HepG2 (cell line): ENCODE data around the gene UNC5C. TPM values are rescaled to one million over a fixed set of nuclear protein-coding genes. Genes with fewer than 3 reads are reported as not detected.

Source experiments
- ATAC-seq: fragments of 200-7000 bp; cut with Tn5 transposase; 3 replicates; pipeline ENCODE4 v1.9.1; 2020; ENCODE audit warnings: mild to moderate bottlenecking, moderate library complexity
- BruUV-seq: library from RNA; stranded (reverse); fragments of 400-500 nt; replicated peaks from 2 replicates; lab custom pipeline; 2021; lab: Mats Ljungman, UMichigan
- CTCF ChIA-PET: fragments of 300-600 bp; formaldehyde crosslinking; extraction: SDS; loops from one replicate; lab custom pipeline; 2021; ENCODE audit warnings: low total read pairs, inconsistent platforms, low intra/inter-chr PET ratio; lab: Yijun Ruan, JAX
- POLR2A ChIA-PET: fragments of 350-600 bp; sonication (Branson Sonifier 250); formaldehyde crosslinking; loops from one replicate; lab custom pipeline; 2020; ENCODE audit warnings: antibody characterized with exemption, inconsistent platforms; lab: Yijun Ruan, JAX
- DNase-seq: peaks from one replicate; pipeline ENCODE4 v3.0.0-alpha.2; 2015; ENCODE audit warnings: low spot score
- FAIRE-seq: peaks from 3 replicates; lab custom pipeline; 2011; peaks lifted over from hg19 to GRCh38; lab: Jason Lieb, UNC
- H2AFZ ChIP-seq: one replicate; pipeline ENCODE4 v1.6.1; 2011; ENCODE audit warnings: low read length, inconsistent platforms
- H3K27ac ChIP-seq: fragments of 300-600 bp; 3 replicates; pipeline ENCODE4 v1.8.0; 2011; ENCODE audit warnings: mixed run types, mild to moderate bottlenecking, mixed read lengths, low read length, inconsistent platforms; ENCODE audit not compliant: insufficient read depth; ENCODE audit errors: extremely low read length
- H3K27me3 ChIP-seq, 2 experiments: fragments of 200-600 bp in 1 of 2; 2 replicates in 1 of 2; 3 replicates in 1 of 2; pipeline versions ENCODE4 v1.6.0 to v1.8.0; 2011; ENCODE audit warnings: low read length in 2 of 2, mild to moderate bottlenecking in 2 of 2, moderate library complexity in 2 of 2, inconsistent platforms in 1 of 2; ENCODE audit not compliant: insufficient read depth in 2 of 2, control insufficient read depth in 1 of 2
- H3K36me3 ChIP-seq, 2 experiments: fragments of 200-600 bp in 1 of 2; replicated peaks in 1 of 2; 2 replicates in 1 of 2; 3 replicates in 1 of 2; pipeline versions ENCODE4 v1.5.1 to v1.8.0; 2011; ENCODE audit warnings: low read length in 2 of 2, inconsistent platforms in 1 of 2; ENCODE audit not compliant: insufficient read depth in 2 of 2, control insufficient read depth in 1 of 2
- H3K4me1 ChIP-seq: 2 replicates; pipeline ENCODE4 v1.5.1; 2012; ENCODE audit warnings: low read length, inconsistent platforms; ENCODE audit not compliant: insufficient read depth
- H3K4me2 ChIP-seq: 2 replicates; pipeline ENCODE4 v1.6.0; 2011; ENCODE audit warnings: low read depth, low read length, inconsistent platforms
- H3K4me3 ChIP-seq, 3 experiments: fragments of 200-600 bp in 1 of 3; sonication (generic), shearing (Covaris generic) in 1 of 3; replicated peaks in 1 of 3; 2 replicates each; pipeline ENCODE4 v1.5.1; 2011 to 2016; ENCODE audit warnings: low read length in 3 of 3, inconsistent platforms in 2 of 3, low read depth in 2 of 3, mild to moderate bottlenecking in 2 of 3, control low read depth in 1 of 3, mixed read lengths in 1 of 3; ENCODE audit not compliant: insufficient read depth in 1 of 3
- H3K79me2 ChIP-seq: one replicate; pipeline ENCODE4 v1.6.1; 2011; ENCODE audit warnings: low read length, inconsistent platforms; ENCODE audit not compliant: insufficient read depth
- H3K9ac ChIP-seq: 2 replicates; pipeline ENCODE4 v1.6.0; 2011; ENCODE audit warnings: mild to moderate bottlenecking, low read depth, low read length, inconsistent platforms; ENCODE audit not compliant: insufficient read depth
- H3K9me3 ChIP-seq: 2 replicates; pipeline ENCODE4 v1.5.1; 2012; ENCODE audit warnings: mild to moderate bottlenecking, low read length
- H4K20me1 ChIP-seq: 2 replicates; pipeline ENCODE4 v1.6.0; 2011; ENCODE audit warnings: inconsistent platforms, mild to moderate bottlenecking, low read length, moderate library complexity; ENCODE audit not compliant: insufficient read depth
- NAIF1 ChIP-seq: sonication (generic); formaldehyde crosslinking; IDR thresholded peaks from 2 replicates; pipeline ENCODE4 v1.5.0; 2020; ENCODE audit warnings: mild to moderate bottlenecking, missing genetic modification reagents, borderline replicate concordance
- PHF8 ChIP-seq: sonication (generic); formaldehyde crosslinking; IDR thresholded peaks from 2 replicates; pipeline ENCODE4 v1.5.0; 2020; ENCODE audit warnings: missing genetic modification reagents
- POLR2AphosphoS2 ChIP-seq: IDR thresholded peaks from 2 replicates; pipeline ENCODE4 v1.6.1; 2011; ENCODE audit warnings: low read depth, low read length, improper control_type of control experiment
- SALL1 ChIP-seq: sonication (generic); formaldehyde crosslinking; IDR thresholded peaks from 2 replicates; pipeline ENCODE4 v1.8.0; 2022; ENCODE audit warnings: mild to moderate bottlenecking, missing genetic modification reagents
- SALL2 ChIP-seq: sonication (generic); formaldehyde crosslinking; IDR thresholded peaks from 2 replicates; pipeline ENCODE4 v1.8.1; 2023; ENCODE audit warnings: mild to moderate bottlenecking, missing genetic modification reagents, inconsistent platforms
- SNRNP70 ChIP-seq: fragments of 200-400 bp; formaldehyde crosslinking; IDR thresholded peaks from 2 replicates; pipeline ENCODE4 v1.6.1; 2017; ENCODE audit warnings: mild to moderate bottlenecking, low read depth, low read length, moderate library complexity
- ZNF224 ChIP-seq: sonication (generic); formaldehyde crosslinking; IDR thresholded peaks from 2 replicates; pipeline ENCODE4 v1.5.0; 2020; ENCODE audit warnings: mild to moderate bottlenecking, missing genetic modification reagents
- ZNF44 ChIP-seq: sonication (generic); formaldehyde crosslinking; IDR thresholded peaks from 2 replicates; pipeline ENCODE4 v1.5.1; 2020; ENCODE audit warnings: mild to moderate bottlenecking, missing genetic modification reagents
- ZNF709 ChIP-seq: sonication (generic); formaldehyde crosslinking; IDR thresholded peaks from 2 replicates; pipeline ENCODE4 v1.5.0; 2020; ENCODE audit warnings: mild to moderate bottlenecking, missing genetic modification reagents
- WGBS: methylation state at CpG from one replicate; pipeline ENCODE4 v1.1.6; 2017; ENCODE audit warnings: low lambda C conversion rate; 5-methylcytosine and 5-hydroxymethylcytosine counted together
- in situ Hi-C: cut with HindIII; loops from 2 replicates; pipeline ENCODE4 v1.10.0; 2017; ENCODE audit warnings: low pct_unique_long_range_greater_than_20kb; ENCODE audit not compliant: extremely low pct_ligation_motif_present
- intact Hi-C: fragments of 100-400 bp; cut with micrococcal nuclease; formaldehyde crosslinking; loops from one replicate; pipeline ENCODE4 v1.10.0; 2022; ENCODE audit not compliant: unreplicated experiment
- polyA plus RNA-seq, 8 experiments: library from polyadenylated mRNA; depleted of rRNA in 3 of 8; stranded (reverse) in 7 of 8; unstranded in 1 of 8; fragments of >200 nt; fragmentation: Illumina TruSeq in 4 of 8; extraction: Trizol in 4 of 8; gene quantifications; 2 replicates each; pipeline versions ENCODE4 v1.2.1 to v1.2.3, GENCODE V29; 2011 to 2016; ENCODE audit warnings: low read depth in 4 of 8, missing spikeins in 1 of 8, mixed read lengths in 1 of 8; ENCODE audit not compliant: insufficient read depth in 1 of 8
- total RNA-seq, 5 experiments: library from RNA; depleted of rRNA; stranded (reverse); fragments of >200 nt; fragmentation: Illumina TruSeq; extraction: Trizol; gene quantifications; 2 replicates each; pipeline ENCODE4 v1.2.3, GENCODE V29; 2016; ENCODE audit warnings: low read depth in 1 of 5
- TF ChIP-seq, protein P1 (sequence below): sonication (generic); formaldehyde crosslinking; conservative IDR thresholded peaks from 2 replicates; pipeline ENCODE4 v1.8.0; 2022; ENCODE audit warnings: missing genetic modification reagents

UNC5C gene
- total and polyA plus RNA-seq, 2 of the 13 experiments (the other 11 are each of a cell fraction or from before 2014, with no cell fraction given), result not detected

DNA sequence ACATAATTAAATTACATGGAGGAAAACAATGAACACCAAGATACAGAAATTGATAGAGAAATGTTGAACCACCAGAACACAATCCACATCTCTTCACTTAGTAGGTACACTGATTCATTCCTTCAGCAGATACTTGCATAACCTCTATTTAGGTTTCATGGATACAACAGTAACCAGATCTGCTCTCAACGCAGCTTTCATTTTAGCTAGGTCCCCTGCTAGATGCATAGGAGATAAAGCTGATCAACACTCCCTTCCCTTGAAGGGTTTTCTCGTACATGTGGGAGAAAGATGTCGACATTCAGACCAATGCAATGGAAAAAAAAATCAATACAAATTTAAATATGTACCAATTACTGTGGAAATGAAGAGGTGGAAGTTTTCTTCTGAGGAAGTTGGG, 37.3 kb downstream of the UNC5C start:
- Histone ChIP-seq H3K9ac (no peak overlapping the region), H3K9me3 (no peaks in the 10 kb centered on the region), H3K36me3 (no peaks in the 10 kb centered on the region), H3K4me3 (no peak overlapping the region), H3K27ac (no peak overlapping the region), H3K79me2 (no peaks in the 10 kb centered on the region), H3K27me3 (no peaks in the 10 kb centered on the region), H3K4me1 (no peaks in the 10 kb centered on the region), H2AFZ (no peak overlapping the region), H3K4me2 (no peak overlapping the region), H4K20me1 (no peaks in the 10 kb centered on the region)
- 32% methylated on average over 3 of the region's 3 CpGs for WGBS
- ChIA-PET CTCF (no interaction called here), POLR2A (no interaction called here)
- in situ Hi-C loops (no loop called here), intact Hi-C loops (loop anchor here (5.0 kb wide), 1 partner anchor 344 kb away; no protein-coding TSS in a partner anchor)
- TF ChIP-seq SALL1 (CRISPR knock-in tag) (no peak), NAIF1 (CRISPR knock-in tag) (no peak), ZNF44 (CRISPR knock-in tag) (no peak), POLR2AphosphoS2 (no peak), SALL2 (CRISPR knock-in tag) (no peak), PHF8 (no peak), SNRNP70 (no peak), ZNF709 (CRISPR knock-in tag) (no peak), ZNF224 (CRISPR knock-in tag) (no peak)
- TF ChIP-seq, protein P1, sequence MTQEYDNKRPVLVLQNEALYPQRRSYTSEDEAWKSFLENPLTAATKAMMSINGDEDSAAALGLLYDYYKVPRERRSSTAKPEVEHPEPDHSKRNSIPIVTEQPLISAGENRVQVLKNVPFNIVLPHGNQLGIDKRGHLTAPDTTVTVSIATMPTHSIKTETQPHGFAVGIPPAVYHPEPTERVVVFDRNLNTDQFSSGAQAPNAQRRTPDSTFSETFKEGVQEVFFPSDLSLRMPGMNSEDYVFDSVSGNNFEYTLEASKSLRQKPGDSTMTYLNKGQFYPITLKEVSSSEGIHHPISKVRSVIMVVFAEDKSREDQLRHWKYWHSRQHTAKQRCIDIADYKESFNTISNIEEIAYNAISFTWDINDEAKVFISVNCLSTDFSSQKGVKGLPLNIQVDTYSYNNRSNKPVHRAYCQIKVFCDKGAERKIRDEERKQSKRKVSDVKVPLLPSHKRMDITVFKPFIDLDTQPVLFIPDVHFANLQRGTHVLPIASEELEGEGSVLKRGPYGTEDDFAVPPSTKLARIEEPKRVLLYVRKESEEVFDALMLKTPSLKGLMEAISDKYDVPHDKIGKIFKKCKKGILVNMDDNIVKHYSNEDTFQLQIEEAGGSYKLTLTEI (CRISPR knock-in tag), result no peak
- ATAC-seq (no peak), DNase-seq (no peak), FAIRE-seq (no peak)
- no TSS peak for BruUV-seq
